Measurements from ENCODE around the gene PMVK. TPM values are rescaled to one million over a fixed set of nuclear protein-coding genes. Genes with fewer than 3 reads are reported as not detected.

The PMVK gene
- total and polyA plus RNA-seq, 10 of the 15 experiments (the other 5 are each of a cell fraction or from before 2014, with no cell fraction given) = 6.0 to 121 (median 49.4) TPM

GRCh38 chr1:154958036-154958435 lies 21.5 kb upstream of the PMVK start:
- Histone ChIP-seq H3K4me1 (ENCODE audit: control insufficient read depth, insufficient read depth, low read length) (peaks cover 23% of the 10 kb centered on the region), H3K9ac (ENCODE audit: control insufficient read depth, insufficient read depth, low read length) (no peak overlapping the region), H4K20me1 (ENCODE audit: control insufficient read depth, insufficient read depth) (no peaks in the 10 kb centered on the region), H3K36me3 (ENCODE audit: control insufficient read depth in 2 of 2, insufficient read depth in 2 of 2, low read length in 1 of 2) (peaks cover 3 to 5% of the 10 kb centered on the region in 2 experiments; a peak in 2 of 4 replicates), H3K9me3 (replicated peaks; ENCODE audit: control insufficient read depth, insufficient read depth, low read length) (no peaks in the 10 kb centered on the region), H3K79me2 (ENCODE audit: control insufficient read depth, insufficient read depth, low read length) (peaks cover 34% of the 10 kb centered on the region), H2AFZ (ENCODE audit: control insufficient read depth, low read depth, low read length) (no peak overlapping the region), H3K27me3 (replicated peaks in 1 of 2; ENCODE audit: control insufficient read depth in 2 of 2, insufficient read depth in 2 of 2, low read length in 1 of 2) (no peaks in the 10 kb centered on the region), H3K4me3 (no peak overlapping the region), H3K4me2 (ENCODE audit: control insufficient read depth, insufficient read depth) (no peak overlapping the region), H3K27ac (ENCODE audit: control insufficient read depth, insufficient read depth) (no peak overlapping the region)
- ATAC-seq = no peak
- in situ Hi-C loops (cut with MboI) = no loop called here
- no peak for FAIRE-seq
- SMC1A ChIA-PET (ENCODE audit: uncharacterized antibody, unreplicated experiment) = interaction anchor here (1.5 kb wide), 1 partner anchor 13 kb away, joined by 5 read pairs; no protein-coding TSS in a partner anchor
- 69% methylated on average over 2 of the region's 2 CpGs for WGBS (ENCODE audit: insufficient coverage, insufficient replicate concordance, low lambda C conversion rate, missing lambda C conversion rate)
- TF ChIP-seq STAT3 (IDR thresholded peaks at IDR 0.05; ENCODE audit: low read depth, low read length) (no peak), EGR1 (IDR thresholded peaks at IDR 0.05; ENCODE audit: borderline replicate concordance in 1 of 2, low read depth in 2 of 2, low read length in 2 of 2) (no peak), JUND (IDR thresholded peaks at IDR 0.05; ENCODE audit: low read depth, low read length) (no peak), FOXK2 (IDR thresholded peaks at IDR 0.05) (no peak), MEF2A (IDR thresholded peaks at IDR 0.05; ENCODE audit: insufficient read depth, low read depth, low read length) (no peak), PAX8 (IDR thresholded peaks at IDR 0.05) (no peak), CREB1 (IDR thresholded peaks at IDR 0.05; ENCODE audit: low read depth) (no peak), ZNF274 (IDR thresholded peaks at IDR 0.05; ENCODE audit: insufficient read depth, insufficient read length) (no peak), ZBTB40 (IDR thresholded peaks at IDR 0.05; ENCODE audit: borderline replicate concordance) (no peak), SMC3 (IDR thresholded peaks at IDR 0.05; ENCODE audit: borderline replicate concordance, low read length) (no peak), ESRRA (IDR thresholded peaks at IDR 0.05; ENCODE audit: low read length) (no peak), EED (IDR thresholded peaks at IDR 0.05; ENCODE audit: low read depth) (no peak), YBX1 (IDR thresholded peaks at IDR 0.05) (no peak), KAT2A (conservative IDR thresholded peaks at IDR 0.05; ENCODE audit: control insufficient read depth, low read depth, low read length) (no peak), PML (IDR thresholded peaks at IDR 0.05; ENCODE audit: low read length) (no peak), RELA (IDR thresholded peaks at IDR 0.05; ENCODE audit: borderline replicate concordance, partially characterized antibody) (no peak)
- RAD21 ChIA-PET (ENCODE audit: unreplicated experiment) = no interaction called here
- no peak for DNase-seq (ENCODE audit: low read depth, low spot score)
- no TSS peak for BruUV-seq (replicated peaks)
- POLR2A ChIA-PET = interaction anchor here (12.3 kb wide), 1 partner anchor 15 kb away, joined by 140 read pairs; the partner anchor contains the start of genes CKS1B and SHC1
- intact Hi-C loops (cut with micrococcal nuclease; ENCODE audit: unreplicated experiment) = no loop called here
- CTCF ChIA-PET = no interaction called here
